ENCODE measurements around the gene PLA2G4A.

PLA2G4A gene

GRCh38 chr1:186871784-186872183 is 43.0 kb downstream of the PLA2G4A start:
- DNase-seq: no peak
- TF ChIP-seq POLR2A (IDR thresholded peaks at IDR 0.05; ENCODE audit: low read length) (no peak), GATA1 (IDR thresholded peaks at IDR 0.05; ENCODE audit: low read depth, low read length) (no peak)

GRCh38 chr1:186872291-186872690 is 43.5 kb downstream of the PLA2G4A start:
- no peak for TF ChIP-seq POLR2A (IDR thresholded peaks at IDR 0.05; ENCODE audit: low read length)
- TF ChIP-seq GATA1 (IDR thresholded peaks at IDR 0.05; ENCODE audit: low read depth, low read length): no peak
- peak in 1 of 2 experiments; percentile 34 for DNase-seq

- TF ChIP-seq GATA1 (IDR thresholded peaks at IDR 0.05; ENCODE audit: low read depth, low read length): no peak
- no peak for TF ChIP-seq POLR2A (IDR thresholded peaks at IDR 0.05; ENCODE audit: low read length)
- no peak for DNase-seq
These were observed 44.9 kb downstream of the PLA2G4A start for GRCh38 chr1:186873687-186874086.

- no peak for DNase-seq
- no peak for TF ChIP-seq GATA1 (IDR thresholded peaks at IDR 0.05; ENCODE audit: low read depth, low read length)
- no peak for TF ChIP-seq POLR2A (IDR thresholded peaks at IDR 0.05; ENCODE audit: low read length)
These were observed 47.4 kb downstream of the PLA2G4A start for GRCh38 chr1:186875896-186876835.

GRCh38 chr1:186878356-186878755 is 49.6 kb downstream of the PLA2G4A start:
- no peak for TF ChIP-seq GATA1 (IDR thresholded peaks at IDR 0.05; ENCODE audit: low read depth, low read length)
- TF ChIP-seq POLR2A (IDR thresholded peaks at IDR 0.05; ENCODE audit: low read length): no peak
- DNase-seq: no peak

GRCh38 chr1:186880982-186881381 is 52.2 kb downstream of the PLA2G4A start:
- no peak for TF ChIP-seq POLR2A (IDR thresholded peaks at IDR 0.05; ENCODE audit: low read length)
- no peak for TF ChIP-seq GATA1 (IDR thresholded peaks at IDR 0.05; ENCODE audit: low read depth, low read length)
- no peak for DNase-seq

- no peak for DNase-seq
- no peak for TF ChIP-seq GATA1 (IDR thresholded peaks at IDR 0.05; ENCODE audit: low read depth, low read length)
- no peak for TF ChIP-seq POLR2A (IDR thresholded peaks at IDR 0.05; ENCODE audit: low read length)
These were observed 53.8 kb downstream of the PLA2G4A start for GRCh38 chr1:186882372-186883134.

GRCh38 chr1:186884251-186884650 is 55.5 kb downstream of the PLA2G4A start:
- DNase-seq: no peak

GRCh38 chr1:186887203-186887602 is 58.5 kb downstream of the PLA2G4A start:
- no peak for DNase-seq
- TF ChIP-seq GATA1 (IDR thresholded peaks at IDR 0.05; ENCODE audit: low read depth, low read length) (no peak), POLR2A (IDR thresholded peaks at IDR 0.05; ENCODE audit: low read length) (no peak)

More at GRCh38 chr1:186884251-186884650, 55.5 kb downstream of the PLA2G4A start:
- TF ChIP-seq POLR2A (IDR thresholded peaks at IDR 0.05; ENCODE audit: low read length): no peak
- no peak for TF ChIP-seq GATA1 (IDR thresholded peaks at IDR 0.05; ENCODE audit: low read depth, low read length)

- TF ChIP-seq GATA1 (IDR thresholded peaks at IDR 0.05; ENCODE audit: low read depth, low read length) (no peak), POLR2A (IDR thresholded peaks at IDR 0.05; ENCODE audit: low read length) (no peak)
- no peak for DNase-seq
These were observed 59.6 kb downstream of the PLA2G4A start for GRCh38 chr1:186888367-186888766.

- TF ChIP-seq POLR2A (IDR thresholded peaks at IDR 0.05; ENCODE audit: low read length) (no peak), GATA1 (IDR thresholded peaks at IDR 0.05; ENCODE audit: low read depth, low read length) (no peak)
- no peak for DNase-seq
These were observed 64.2 kb downstream of the PLA2G4A start for GRCh38 chr1:186892936-186893335.

- no peak for DNase-seq
These were observed 65.7 kb downstream of the PLA2G4A start for GRCh38 chr1:186894415-186894814.

GRCh38 chr1:186896211-186896610 is 67.5 kb downstream of the PLA2G4A start:
- peak; percentile 63 to 78 for DNase-seq
- TF ChIP-seq POLR2A (IDR thresholded peaks at IDR 0.05; ENCODE audit: low read length) (no peak), GATA1 (IDR thresholded peaks at IDR 0.05; ENCODE audit: low read depth, low read length) (no peak)

More at GRCh38 chr1:186894415-186894814, 65.7 kb downstream of the PLA2G4A start:
- TF ChIP-seq GATA1 (IDR thresholded peaks at IDR 0.05; ENCODE audit: low read depth, low read length) (no peak), POLR2A (IDR thresholded peaks at IDR 0.05; ENCODE audit: low read length) (no peak)

- DNase-seq: no peak
- TF ChIP-seq GATA1 (IDR thresholded peaks at IDR 0.05; ENCODE audit: low read depth, low read length): no peak
- no peak for TF ChIP-seq POLR2A (IDR thresholded peaks at IDR 0.05; ENCODE audit: low read length)
These were observed 68.3 kb downstream of the PLA2G4A start for GRCh38 chr1:186897008-186897407.

Data from erythroblast (primary cell).